Measurements from ENCODE around the gene NSUN3.
"Not testable (repeated sequence)": the region's sequence is repeated elsewhere in the genome, so short reads cannot be mapped to it uniquely, and the experiment has no call there.

The NSUN3 gene

DNA sequence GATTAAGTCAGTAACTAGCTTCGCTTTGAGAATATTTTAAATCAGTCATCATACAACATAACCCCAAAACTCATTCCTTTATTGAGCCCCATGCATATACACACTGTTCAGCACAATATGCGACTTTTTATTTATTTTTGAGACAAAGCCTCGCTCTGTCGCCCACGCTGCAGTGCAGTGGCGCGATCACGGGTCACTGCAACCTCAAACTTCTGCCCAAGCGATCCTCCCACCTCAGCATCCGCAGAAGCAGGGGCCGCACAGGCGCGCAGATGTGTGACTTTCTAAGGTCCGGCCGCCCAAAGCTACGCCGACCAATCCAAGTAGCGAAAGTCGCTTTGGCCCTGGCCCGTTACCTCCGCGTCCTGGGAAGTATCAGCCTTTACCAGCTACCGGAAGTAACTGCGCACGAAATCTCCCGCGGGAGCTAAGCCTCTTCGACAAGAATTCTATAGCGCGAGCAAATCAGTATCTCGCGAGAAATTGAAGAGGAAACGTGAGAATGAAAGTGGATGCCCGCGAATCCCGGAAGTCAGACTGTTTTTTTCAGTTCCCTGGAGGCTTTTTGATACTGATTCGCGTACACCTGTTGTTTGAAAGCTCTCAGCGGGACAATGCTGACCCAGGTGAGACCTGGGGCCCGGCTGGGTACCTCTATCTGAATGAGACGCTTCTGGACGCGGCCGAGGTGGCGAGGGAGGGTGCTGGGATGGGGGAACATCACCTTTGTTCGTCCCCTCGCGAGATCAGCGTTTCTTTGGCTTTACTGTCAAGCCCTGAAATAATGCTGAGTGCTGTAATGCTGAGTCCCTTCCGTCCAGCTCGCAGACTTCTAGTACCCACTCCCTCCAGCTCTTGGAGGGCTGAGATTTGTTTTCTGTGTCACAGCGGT lies at the start of gene NSUN3, which contains the start of gene DHFR2:
Gene NSUN3 (plus strand): TSS at position 549 of the 892 bp plus-strand sequence. CDS start 66 bp downstream, at position 615.
Gene DHFR2 (minus strand): TSS at position 404 of the 892 bp plus-strand sequence. CDS start 1,405 bp downstream, outside the sequence.
- peak; percentile 85 for DNase-seq

DNA sequence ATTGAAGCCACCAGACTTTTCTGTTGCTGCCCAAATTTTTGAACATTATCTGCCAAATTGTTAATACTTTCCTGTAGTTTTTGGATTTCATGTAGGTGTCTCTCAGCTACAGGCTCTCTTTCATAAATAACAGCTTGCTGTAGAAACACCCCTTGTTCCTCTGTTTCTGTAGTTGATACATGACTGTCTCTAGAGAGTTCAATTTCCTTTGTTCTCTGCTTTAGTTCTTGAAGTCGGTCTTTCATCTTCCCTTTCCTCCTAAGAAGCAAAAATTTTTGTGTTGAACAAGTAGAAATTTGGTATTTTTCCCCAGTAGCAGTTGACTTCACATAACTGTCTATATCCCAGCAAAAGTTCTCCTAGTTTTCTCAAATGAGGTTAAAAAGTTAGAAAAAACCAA lies 47.8 kb upstream of the NSUN3 start:
- no peak for DNase-seq

DNA sequence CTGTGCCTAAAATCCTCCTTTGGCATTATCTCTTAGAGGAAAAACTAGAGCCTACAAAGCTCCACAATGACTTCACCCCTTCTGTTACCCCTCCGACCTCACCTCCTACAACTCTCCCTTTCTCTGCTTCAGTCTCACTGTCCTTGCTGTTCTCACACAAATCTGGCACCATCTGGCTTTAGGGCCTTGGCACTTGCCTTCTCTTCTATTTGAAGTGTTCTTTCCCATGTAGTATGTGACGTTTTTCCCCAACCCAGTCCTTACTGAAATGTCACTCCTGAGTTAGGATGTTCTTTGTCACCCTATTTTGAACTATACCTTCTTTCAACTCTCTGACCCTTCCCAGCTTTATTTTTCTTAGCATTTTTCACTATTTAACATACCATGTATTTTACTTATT lies 43.2 kb upstream of the NSUN3 start:
- no peak for DNase-seq

DNA sequence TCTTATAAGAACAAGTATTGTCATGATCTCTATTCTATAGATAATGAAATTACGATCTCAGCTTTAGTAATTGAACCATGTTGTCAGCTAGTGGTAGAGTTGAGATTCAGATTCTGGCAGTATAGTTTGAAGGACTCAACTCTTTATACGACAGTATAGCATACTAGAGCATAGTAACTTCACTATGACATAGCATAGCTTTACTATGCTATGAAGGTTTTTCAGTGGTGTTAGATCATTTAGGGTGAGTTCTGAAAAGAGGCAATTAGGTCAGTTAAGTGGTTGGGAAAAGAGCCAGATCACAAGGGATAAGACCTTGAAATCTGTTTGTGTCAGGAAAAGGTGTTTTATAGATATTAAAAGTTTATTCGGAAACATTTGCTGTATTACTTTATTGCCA lies 42.6 kb upstream of the NSUN3 start:
- DNase-seq = no peak

DNA sequence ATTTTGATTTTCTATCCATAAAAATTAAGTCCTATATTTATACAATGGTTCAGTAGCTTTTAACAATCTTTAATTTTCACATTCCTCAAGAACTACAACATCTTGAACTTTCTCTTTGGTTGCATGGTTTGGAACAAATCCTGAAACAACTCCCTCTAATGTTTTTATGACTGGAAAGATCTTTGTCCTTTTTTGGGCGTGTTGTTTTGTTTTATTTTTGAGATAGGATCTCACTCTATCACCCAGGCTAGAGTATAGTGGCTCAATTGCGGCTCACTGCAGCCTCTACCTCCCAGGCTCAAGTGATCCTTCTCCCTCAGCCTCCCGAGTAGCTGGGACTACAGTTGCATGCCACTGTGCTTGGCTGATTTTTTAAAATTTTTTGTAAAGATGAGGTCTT lies 38.5 kb upstream of the NSUN3 start:
- no peak for DNase-seq

DNA sequence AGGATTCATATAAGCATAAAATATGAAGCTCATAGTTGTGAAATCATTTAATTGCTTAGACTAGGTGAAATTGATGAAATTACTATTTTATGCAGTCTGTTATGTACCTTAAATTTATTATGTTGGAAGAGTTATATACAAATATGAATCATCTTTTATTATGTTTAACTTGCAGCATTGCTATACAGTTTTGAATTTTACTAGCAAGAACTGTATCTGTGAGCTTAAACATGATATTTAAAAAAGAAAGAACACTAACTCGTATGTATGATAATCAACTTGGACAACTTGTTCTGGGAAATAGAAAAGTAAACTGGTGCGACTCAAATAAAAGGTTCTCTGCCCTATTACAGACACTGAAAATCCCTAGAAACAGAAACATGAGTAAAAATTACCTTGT lies 36.2 kb upstream of the NSUN3 start:
- DNase-seq = no peak

DNA sequence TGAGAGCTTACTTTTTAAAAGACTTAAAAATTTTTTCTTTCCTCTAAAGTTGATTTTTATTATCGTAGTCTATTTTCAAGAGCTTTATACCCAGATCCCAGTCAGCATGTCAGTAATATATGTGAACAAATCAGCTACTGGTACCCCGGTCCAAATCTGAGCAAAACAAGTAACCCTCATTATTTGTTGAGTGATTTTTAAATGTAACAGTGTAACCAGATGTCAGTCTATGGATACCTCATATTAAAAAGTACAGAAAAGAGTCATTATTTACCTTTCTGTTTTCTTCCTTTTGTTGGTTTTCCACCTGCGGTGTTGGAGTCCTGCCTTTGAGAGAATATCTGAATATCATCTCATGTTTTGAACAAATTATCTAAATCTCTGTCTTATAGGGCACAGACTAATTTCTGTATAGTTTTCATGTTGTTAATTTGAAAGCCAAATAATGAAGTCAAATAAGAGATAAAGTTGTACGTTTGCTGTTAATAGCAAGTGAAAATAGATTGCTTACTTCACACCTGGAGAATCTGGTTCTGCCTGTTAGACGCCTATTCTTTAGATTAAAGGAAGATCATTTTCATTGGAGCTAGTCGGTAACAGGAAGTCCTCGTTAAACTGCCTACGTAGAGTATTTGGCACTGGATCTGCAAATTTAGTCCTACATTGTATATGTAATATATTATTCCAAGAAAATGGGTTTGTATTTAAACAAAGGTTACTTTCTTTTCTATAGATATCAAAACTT lies 34.6 kb upstream of the NSUN3 start, which contains the start of gene STX19:
Gene STX19 (minus strand): TSS at position 505 of the 745 bp plus-strand sequence. CDS start 13,328 bp downstream, outside the sequence.
- no peak for DNase-seq

DNA sequence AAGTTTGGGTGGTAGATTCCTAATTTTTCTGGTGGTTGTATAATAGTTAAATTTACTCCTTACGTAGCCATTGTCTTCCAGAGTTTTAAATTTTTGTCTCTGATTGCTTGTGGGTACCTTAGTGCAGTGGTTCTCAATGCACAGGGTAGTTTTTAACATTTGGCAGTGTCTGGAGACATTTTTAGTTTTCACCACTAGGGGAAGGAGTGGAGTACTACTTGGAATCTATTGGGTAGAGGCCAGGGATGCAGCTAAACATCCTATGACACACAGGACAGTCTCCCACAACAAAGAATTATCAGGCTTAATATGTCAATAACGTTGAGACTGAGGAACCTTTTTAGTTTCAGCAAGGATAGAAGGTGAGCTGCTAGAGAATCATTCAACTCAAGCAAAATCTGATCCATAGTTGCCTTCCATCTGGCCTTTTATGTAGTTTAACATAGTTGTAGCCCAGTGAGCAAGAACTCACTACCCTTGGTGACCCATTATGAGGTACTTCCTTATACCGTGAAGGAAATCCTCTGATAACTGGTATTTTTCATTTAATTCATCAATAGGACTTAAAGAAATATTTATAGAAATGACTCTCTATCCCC lies 25.9 kb upstream of the NSUN3 start:
- no peak for DNase-seq

DNA sequence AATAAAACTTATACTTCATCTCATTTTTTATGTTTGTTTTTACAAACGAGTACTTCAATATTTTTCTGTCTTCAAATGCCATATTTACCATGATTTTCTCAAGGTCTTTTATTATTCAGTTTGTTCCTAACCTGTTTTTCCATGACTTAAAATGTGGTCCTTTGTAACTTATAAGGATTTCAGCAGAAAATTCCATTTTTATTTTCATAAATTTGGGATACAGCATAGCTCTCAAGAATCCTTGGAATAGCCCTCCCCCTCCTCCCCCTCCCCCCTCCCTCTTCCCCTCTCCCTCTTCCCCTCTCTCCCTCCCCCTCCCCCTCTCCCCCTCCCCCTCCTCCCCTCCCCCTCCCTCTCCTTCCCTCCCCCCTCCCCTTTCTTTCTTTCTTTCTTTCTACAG lies 19.6 kb upstream of the NSUN3 start:
- DNase-seq = no peak

DNA sequence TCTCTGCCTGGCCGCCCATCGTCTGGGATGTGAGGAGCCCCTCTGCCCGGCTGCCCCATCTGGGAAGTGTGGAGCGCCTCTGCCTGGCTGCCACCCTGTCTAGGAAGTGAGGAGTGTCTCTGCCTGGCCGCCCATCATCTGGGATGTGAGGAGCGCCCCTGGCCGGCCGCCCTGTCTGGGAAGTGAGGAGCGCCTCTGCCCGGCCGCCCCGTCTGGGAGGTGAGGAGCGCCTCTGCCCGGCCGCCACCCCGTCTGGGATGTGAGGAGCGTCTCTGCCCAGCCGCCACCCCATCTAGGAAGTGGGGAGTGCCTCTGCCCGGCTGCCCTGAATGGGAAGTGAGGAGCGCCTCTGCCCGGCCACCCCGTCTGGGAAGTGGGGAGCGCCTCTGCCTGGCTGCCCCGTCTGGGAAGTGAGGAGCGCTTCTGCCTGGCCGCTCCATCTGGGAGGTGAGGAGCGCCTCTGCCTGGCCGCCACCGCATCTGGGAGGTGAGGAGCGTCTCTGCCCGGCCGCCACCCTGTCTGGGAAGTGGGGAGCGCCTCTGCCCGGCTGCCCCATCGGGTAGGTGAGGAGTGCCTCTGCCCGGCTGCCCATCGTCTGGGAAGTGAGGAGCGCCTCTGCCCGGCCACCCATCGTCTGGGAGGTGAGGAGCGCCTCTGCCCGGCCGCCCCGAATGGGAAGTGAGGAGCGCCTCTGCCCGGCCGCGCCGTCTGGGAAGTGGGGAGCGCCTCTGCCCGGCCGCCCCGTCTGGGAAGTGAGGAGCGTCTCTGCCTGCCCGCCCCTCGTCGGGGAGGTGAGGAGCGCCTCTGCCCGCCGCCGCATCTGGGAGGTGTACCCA lies 18.5 kb upstream of the NSUN3 start:
- not testable (repeated sequence) for DNase-seq

DNA sequence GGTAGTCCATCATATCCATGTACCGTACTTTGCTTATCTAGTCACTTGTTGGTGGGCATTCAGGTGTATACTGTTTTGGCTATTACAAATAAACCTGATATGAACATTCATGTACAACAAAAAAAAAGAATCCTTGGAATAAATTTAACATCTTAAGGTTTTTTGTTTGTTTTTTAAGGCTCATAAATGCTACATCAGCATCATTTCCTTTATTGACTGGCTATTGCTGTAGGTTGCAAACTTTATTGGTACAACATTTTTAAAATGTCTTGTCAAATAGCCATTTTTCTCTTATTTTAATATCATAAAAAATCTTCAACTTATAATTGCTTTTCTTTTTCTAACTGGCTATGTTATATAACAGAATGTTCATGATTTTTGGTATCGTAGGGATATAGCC lies 16.3 kb upstream of the NSUN3 start:
- DNase-seq = no peak

DNA sequence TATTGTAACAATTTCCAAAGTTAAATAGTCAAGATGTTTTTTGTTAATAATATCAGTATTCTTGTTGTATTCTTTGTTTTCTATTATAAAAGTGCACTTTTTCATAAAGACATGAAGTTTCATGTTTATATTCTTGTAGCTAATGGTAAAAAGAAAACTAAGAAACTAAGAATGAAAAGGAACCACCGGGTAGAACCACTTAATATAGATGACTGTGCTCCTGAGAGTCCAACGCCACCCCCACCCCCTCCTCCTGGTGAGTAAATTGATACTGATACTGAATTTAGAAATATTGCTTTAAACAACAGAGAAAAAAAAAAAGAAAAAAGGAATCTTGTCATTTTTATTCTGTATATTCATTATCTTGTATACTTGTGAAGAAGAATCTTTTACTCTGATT lies 13.6 kb upstream of the NSUN3 start:
- DNase-seq = no peak

DNA sequence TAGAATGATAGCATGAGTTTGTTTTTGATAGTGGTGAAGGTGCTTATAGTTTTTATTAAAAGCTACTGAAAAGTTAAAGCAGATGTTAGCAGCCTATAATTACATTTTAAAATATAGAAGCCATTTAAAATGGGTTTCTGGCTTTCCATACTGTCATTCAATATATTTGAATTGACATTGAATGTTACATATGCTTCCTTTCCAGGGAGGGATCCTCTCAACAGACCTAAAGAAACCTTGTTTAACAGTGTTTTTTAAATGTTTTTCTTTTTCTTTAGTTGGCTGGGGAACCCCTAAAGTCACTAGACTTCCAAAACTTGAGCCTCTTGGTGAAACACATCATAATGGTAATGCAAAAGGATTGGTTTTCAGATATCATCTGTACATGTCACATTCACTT lies 12.3 kb upstream of the NSUN3 start:
- DNase-seq = no peak

DNA sequence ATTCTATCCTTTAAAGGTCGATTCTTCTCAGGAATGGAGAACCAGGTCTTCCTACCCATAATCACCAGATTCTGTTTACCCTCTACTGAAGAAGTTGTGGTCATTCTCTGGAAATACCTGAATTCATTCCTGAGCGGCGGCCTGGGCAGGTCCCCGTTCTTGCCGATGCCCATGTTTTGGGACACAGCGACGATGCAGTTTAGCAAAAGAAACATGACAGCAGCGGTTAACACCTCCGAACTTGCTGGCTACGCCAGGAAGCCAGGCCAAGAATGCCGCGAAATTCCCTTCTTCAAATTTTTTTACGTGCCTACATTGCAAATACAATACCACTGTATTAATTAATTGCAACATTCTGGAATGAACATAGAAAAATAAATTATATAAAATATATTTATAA lies 1.6 kb upstream of the NSUN3 start:
- no peak for DNase-seq

DNA sequence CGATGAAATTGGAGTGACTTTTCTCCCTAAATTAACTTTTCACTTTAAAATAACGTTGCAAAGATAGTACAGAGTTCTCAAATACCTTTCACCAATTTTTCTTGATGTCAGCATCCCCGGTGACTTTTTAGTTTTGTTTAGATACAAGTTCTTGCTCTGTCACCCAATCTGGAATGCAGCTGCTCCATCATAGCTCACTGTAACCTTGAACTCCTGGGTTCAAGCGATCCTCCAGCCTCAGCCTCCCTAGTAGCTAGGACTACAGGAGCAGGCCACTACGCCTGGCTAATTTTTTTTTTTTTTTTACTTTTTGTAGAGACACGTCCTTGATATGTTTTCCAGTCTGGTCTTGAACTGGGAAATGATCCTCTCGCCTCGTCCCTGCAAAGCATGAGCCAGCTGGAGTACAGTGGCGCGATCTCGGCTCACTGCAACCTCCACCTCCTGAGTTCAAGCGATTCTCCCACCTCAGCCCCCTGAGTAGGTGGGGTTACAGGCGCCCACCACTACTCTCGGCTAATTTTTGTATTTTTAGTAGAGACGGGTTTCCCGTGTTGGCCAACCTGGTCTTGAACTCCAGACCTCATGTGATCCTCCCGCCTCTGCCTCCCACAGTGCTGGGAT lies 747 bp downstream of the NSUN3 start:
- DNase-seq = no peak

DNA sequence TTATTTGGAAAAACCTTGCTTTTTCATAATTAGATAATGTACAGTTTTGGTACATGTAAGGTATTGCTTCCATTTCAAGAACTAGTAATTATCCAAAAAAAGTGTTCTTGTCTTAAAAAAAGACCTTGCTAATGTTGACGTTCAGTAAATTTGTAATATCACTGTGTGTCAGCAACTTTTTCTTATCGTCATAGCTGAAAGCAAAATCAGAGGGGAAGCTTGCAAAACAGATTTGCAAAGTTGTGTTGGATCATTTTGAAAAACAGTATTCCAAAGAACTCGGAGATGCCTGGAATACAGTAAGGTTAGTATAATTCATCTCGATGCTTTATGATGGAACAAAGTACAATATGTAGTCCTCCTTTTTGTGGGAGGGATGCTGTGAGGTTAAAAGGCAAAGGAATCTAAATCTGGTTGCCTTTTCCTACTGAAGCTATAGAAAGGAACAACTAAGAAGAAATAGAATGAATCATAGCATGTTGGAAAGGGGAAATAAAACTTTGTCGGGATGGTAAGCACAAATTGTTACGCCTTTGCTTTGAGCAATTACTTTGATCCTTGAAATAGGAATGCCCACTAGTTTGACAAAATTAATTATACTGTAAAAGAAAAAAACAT lies 1.5 kb downstream of the NSUN3 start:
- no peak for DNase-seq

DNA sequence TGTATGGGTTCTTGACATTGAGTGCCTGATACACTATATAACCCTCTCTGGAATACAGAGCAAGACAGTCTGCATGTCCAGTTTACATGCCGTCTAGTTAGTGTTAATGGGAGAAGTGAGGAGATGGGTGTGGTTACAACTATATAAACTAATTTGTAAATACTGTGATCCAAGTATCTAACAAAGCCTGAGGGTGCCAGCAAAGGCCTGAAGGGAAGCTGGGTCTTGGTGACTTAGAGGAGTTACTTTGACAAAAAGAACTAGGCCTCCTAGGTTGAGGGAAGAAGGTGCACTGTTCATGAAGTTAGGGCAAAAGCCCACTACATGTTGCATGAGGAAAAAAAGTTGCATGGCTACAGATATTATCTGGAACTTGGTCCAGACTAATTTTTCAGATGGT lies 2.3 kb downstream of the NSUN3 start:
- no peak for DNase-seq

DNA sequence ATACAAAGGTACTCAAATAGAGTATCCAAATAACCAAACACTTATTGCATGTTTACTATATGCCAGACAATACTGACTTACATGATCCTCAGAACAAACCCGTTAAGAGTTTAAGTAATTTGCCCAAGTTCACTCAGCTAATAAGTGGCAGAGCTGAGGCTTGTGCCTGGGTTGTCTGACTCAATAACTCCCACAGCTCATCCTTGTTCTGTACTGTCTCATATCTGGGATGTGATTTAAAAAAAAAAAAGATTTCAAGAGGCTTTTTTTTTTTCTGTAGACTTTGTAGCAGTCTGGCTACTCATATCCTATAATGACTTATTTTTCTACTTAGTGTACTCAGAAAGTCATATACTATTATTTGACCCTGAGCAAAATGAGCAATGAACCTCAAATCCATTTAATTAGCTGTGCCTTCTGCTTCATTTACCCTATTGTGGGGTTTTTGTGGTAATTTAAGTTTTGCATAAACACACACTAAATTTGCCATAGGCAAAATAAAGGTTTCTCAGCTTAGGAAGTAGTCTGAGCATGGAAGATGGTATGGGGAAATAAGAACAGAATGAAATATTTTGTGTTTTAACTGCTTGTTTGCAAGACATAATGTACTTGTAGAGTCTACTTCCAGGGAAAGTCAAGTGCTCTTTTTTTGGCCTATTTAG lies 3.1 kb downstream of the NSUN3 start:
- no peak for DNase-seq

DNA sequence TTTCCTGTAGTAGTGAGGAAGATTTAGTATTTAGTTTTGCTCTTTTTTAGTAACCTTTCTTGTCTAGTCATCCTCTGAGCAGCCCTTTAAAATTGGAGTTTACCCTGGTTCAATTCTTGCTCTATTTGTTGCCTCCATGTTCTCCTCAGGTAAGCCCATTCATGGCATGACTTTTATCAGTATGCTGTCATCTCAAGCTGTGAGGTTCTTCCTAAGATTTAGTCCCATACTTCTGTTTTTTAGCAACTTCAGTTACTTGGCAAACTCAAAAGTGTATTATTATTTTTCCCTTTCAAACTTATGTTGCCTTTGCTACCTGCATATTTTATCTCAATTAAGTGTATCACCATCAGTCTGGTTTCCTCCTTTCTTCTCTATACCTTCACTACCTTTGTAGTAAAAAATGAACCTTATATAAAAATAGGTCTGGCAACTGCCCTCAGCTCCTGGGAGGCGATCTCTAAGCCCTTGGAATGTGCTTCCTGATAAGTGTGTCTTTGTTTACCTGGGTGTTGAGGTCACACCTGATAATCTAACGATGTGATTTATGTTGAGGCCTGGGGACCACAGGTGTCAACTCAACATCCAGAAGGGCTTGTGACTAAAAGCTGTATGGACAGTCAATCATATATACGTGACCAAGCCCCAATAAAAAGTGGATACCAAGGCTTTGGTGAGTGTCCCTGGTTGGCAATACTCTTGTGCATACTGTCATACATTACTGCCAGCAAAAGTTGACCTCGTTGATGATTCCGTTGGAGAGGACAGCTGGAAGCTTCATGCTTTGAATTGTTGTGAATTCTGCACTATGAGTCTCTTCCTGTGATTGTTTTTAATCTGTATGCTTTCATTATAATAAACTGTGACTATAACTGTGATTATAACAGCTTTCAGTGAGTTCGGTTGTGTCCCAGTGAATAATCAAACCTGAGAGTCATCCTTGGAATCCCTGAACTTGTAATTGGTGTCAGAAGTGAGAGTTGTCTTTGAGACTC lies 3.9 kb downstream of the NSUN3 start:
- no peak for DNase-seq

Data from T1000 (cell line).